Prostate gland (tissue), 2 donors: ENCODE results near the gene GPS1.

Experiments used
- POLR2A ChIP-seq: fragments of 450-650 bp; IDR thresholded peaks from one replicate; pipeline ENCODE4 v1.6.1; 2016; ENCODE audit warnings: antibody characterized with exemption, mild to moderate bottlenecking
- TF ChIP-seq, protein P1 (sequence below), 4 experiments: fragments of 200-600 bp in 2 of 4; fragments of 450-650 bp in 2 of 4; sonication (generic) in 2 of 4; IDR thresholded peaks; 1 replicate in 3 of 4; 2 replicates in 1 of 4; pipeline ENCODE4 v1.5.1; 2016 to 2019; ENCODE audit warnings: antibody characterized with exemption in 4 of 4, mild to moderate bottlenecking in 2 of 4, moderate library complexity in 2 of 4

DNA sequence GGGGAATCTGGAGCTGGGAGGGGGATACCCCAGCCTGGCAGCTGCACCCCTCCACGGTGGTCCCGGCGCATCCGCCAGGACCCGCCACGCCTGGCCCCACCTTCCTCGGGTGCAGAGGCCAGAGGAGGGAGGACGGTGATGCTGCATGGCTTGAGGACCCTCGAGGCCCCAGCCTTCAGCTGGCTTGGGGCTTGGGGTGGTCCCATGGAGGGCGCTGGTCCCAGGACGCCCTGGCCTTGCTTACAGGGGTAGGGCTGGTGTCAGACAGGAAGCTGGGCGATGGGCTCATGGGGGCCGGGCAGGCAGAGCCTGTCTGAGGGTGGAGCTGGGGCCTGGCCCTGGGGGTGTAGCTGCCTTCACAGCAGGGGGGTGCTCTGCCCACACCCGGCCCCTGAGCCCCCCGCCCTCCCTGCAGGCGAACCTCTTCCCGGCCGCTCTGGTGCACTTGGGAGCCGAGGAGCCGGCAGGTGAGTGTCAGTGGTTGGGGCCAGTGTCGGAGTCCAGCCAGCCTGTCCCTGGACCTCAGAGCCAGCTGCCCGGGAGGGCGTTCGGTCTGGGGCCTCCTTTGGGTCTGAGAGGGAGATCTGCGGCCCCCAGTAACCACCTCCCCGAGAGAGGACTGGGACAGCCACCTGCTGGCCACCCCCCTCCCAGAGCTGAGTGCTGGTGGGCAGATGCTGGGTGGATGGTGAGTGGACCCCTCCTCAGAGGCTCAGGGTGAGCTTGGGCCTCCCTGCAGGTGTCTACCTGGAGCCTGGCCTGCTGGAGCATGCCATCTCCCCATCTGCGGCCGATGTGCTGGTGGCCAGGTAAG lies 35.4 kb upstream of the GPS1 start:
- TF ChIP-seq, protein P1, sequence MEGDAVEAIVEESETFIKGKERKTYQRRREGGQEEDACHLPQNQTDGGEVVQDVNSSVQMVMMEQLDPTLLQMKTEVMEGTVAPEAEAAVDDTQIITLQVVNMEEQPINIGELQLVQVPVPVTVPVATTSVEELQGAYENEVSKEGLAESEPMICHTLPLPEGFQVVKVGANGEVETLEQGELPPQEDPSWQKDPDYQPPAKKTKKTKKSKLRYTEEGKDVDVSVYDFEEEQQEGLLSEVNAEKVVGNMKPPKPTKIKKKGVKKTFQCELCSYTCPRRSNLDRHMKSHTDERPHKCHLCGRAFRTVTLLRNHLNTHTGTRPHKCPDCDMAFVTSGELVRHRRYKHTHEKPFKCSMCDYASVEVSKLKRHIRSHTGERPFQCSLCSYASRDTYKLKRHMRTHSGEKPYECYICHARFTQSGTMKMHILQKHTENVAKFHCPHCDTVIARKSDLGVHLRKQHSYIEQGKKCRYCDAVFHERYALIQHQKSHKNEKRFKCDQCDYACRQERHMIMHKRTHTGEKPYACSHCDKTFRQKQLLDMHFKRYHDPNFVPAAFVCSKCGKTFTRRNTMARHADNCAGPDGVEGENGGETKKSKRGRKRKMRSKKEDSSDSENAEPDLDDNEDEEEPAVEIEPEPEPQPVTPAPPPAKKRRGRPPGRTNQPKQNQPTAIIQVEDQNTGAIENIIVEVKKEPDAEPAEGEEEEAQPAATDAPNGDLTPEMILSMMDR (IDR thresholded peaks at IDR 0.05) = no peak
- TF ChIP-seq POLR2A = no peak
